ENCODE data around the gene SLC35B1. TPM values are rescaled to one million over a fixed set of nuclear protein-coding genes. Genes with fewer than 3 reads are reported as not detected.

SLC35B1 gene
- polyA plus RNA-seq, 1 donor (not counting 4 experiments of a cell fraction or from before 2014, with no cell fraction given), result 71.6 TPM

GRCh38 chr17:49656247-49656646, 51.5 kb downstream of the SLC35B1 start:
- H3K4me3 ChIP-seq (ENCODE audit: control insufficient read depth in 2 of 3, extremely low read depth in 1 of 3, insufficient read depth in 2 of 3, low read depth in 1 of 3, low read length in 3 of 3), result no peak overlapping the region
- no peaks in the 10 kb centered on the region for H3K27me3 ChIP-seq (ENCODE audit: control insufficient read depth, extremely low read depth, insufficient read depth, low read length)
- H3K4me2 ChIP-seq (ENCODE audit: control insufficient read depth, extremely low read depth, insufficient read depth, low read depth, low read length), result no peak overlapping the region
- no peaks in the 10 kb centered on the region for H3K9me3 ChIP-seq (ENCODE audit: control insufficient read depth, low read depth, low read length)
- FAIRE-seq (no peak), DNase-seq (ENCODE audit: low read depth, low spot score) (no peak)
- dilution Hi-C loops (cut with MboI; ENCODE audit: extremely low pct_ligation_motif_present, low sequenced_read_pairs), result no loop called here
- peaks cover 20% of the 10 kb centered on the region for H3K79me2 ChIP-seq (ENCODE audit: control insufficient read depth, insufficient read depth, low read length)
- no peaks in the 10 kb centered on the region for H3K36me3 ChIP-seq (ENCODE audit: control insufficient read depth in 2 of 2, extremely low read depth in 1 of 2, insufficient read depth in 2 of 2, low read length in 2 of 2)
- H3K9ac ChIP-seq (ENCODE audit: control insufficient read depth, extremely low read depth, insufficient read depth, low read length), result no peak overlapping the region
- H4K20me1 ChIP-seq (ENCODE audit: control insufficient read depth, extremely low read depth, insufficient read depth, low read length), result no peaks in the 10 kb centered on the region
- no peaks in the 10 kb centered on the region for H3K4me1 ChIP-seq (ENCODE audit: control insufficient read depth, extremely low read depth, insufficient read depth, low read length)
- no peak overlapping the region for H3K27ac ChIP-seq (ENCODE audit: control insufficient read depth, insufficient read depth, low read length)
- H3K9me1 ChIP-seq (ENCODE audit: control insufficient read depth, extremely low read depth, insufficient read depth, low read length), result no peaks in the 10 kb centered on the region
- no peak overlapping the region for H2AFZ ChIP-seq (ENCODE audit: control insufficient read depth, low read length)
- TF ChIP-seq EZH2 (IDR thresholded peaks at IDR 0.05; ENCODE audit: low read length), result no peak
- TF ChIP-seq CTCF (optimal IDR thresholded peaks at IDR 0.05 in 1 of 3, IDR thresholded peaks at IDR 0.05 in 1 of 3, conservative IDR thresholded peaks at IDR 0.05 in 1 of 3; ENCODE audit: extremely low read depth in 1 of 3, insufficient read depth in 2 of 3, low read length in 3 of 3), result no peak

Other genes with a start within 250 kb of the SLC35B1 start
- gene NGFR, start 212.7 kb downstream of the SLC35B1 start, polyA plus RNA-seq, result 0.97 to 3.1 TPM (median 1.7 TPM) in 3 replicates
- 0.08 to 0.16 TPM (median 0.12 TPM) in 3 replicates for gene NXPH3, start 132.1 kb downstream of the SLC35B1 start, polyA plus RNA-seq
- 24.1 to 27.5 TPM (median 26.0 TPM) in 3 replicates for gene SPOP, start 29.9 kb downstream of the SLC35B1 start, polyA plus RNA-seq
- 4.7 to 5.3 TPM (median 5.3 TPM) in 3 replicates for gene FAM117A, start 56.2 kb upstream of the SLC35B1 start, polyA plus RNA-seq
- 8.0 to 22.8 TPM (median 19.7 TPM) in 3 replicates for gene KAT7, start 80.7 kb upstream of the SLC35B1 start, polyA plus RNA-seq
- gene TAC4, start 140.1 kb upstream of the SLC35B1 start, polyA plus RNA-seq, result not detected in 3 replicates

Data from keratinocyte (primary cell).